PC-9 (cell line): ENCODE results near the gene INPP5B. TPM values are rescaled to one million over a fixed set of nuclear protein-coding genes. Genes with fewer than 3 reads are reported as not detected.

Experiments
- BruUV-seq: library from RNA; stranded (reverse); fragments of 400-500 nt; replicated peaks from 2 replicates; lab custom pipeline; 2021; lab: Mats Ljungman, UMichigan
- CTCF ChIA-PET: fragments of 300-600 bp; sonication (Branson Sonifier 250); formaldehyde crosslinking; loops from one replicate; lab custom pipeline; 2022; ENCODE audit warnings: antibody characterized with exemption; lab: Charles Lee
- POLR2A ChIA-PET: fragments of 300-600 bp; sonication (Branson Sonifier 250); formaldehyde crosslinking; loops from one replicate; lab custom pipeline; 2022; ENCODE audit warnings: antibody characterized with exemption; ENCODE audit not compliant: unreplicated experiment; lab: Charles Lee
- DNase-seq, 2 experiments: peaks; one replicate each; pipeline versions ENCODE4 v3.0.0 to v3.0.0-alpha.2; 2015 to 2022; ENCODE audit warnings: mixed read lengths in 1 of 2
- H2AFZ ChIP-seq: fragments of 200-600 bp; sonication (generic); 2 replicates; pipeline ENCODE4 v1.8.1; 2017; ENCODE audit warnings: antibody characterized with exemption
- H3F3A ChIP-seq: fragments of 200-600 bp; sonication (generic); 2 replicates; pipeline ENCODE4 v1.8.1; 2017; ENCODE audit warnings: antibody characterized with exemption, mild to moderate bottlenecking, low read depth; ENCODE audit not compliant: insufficient read depth
- H3K27ac ChIP-seq: fragments of 200-600 bp; sonication (generic); 2 replicates; pipeline ENCODE4 v1.6.1; 2016; ENCODE audit warnings: mixed run types
- H3K27me3 ChIP-seq: fragments of 200-600 bp; sonication (generic); 2 replicates; pipeline ENCODE4 v1.6.1; 2016; ENCODE audit warnings: low read depth, mixed run types; ENCODE audit not compliant: insufficient read depth
- H3K36me3 ChIP-seq: fragments of 200-600 bp; sonication (generic); 2 replicates; pipeline ENCODE4 v1.6.1; 2016; ENCODE audit warnings: low read depth, mixed run types
- H3K4me1 ChIP-seq: fragments of 200-600 bp; sonication (generic); replicated peaks from 2 replicates; pipeline ENCODE4 v1.6.1; 2016; ENCODE audit warnings: mixed run types; ENCODE audit not compliant: insufficient read depth
- H3K4me2 ChIP-seq: fragments of 200-600 bp; sonication (generic); 2 replicates; pipeline ENCODE4 v1.6.1; 2017; ENCODE audit warnings: mixed run types
- H3K4me3 ChIP-seq: fragments of 200-600 bp; sonication (generic); 2 replicates; pipeline ENCODE4 v1.6.1; 2016; ENCODE audit warnings: mixed run types
- H3K79me2 ChIP-seq: fragments of 200-600 bp; sonication (generic); 2 replicates; pipeline ENCODE4 v1.6.1; 2017; ENCODE audit warnings: low read depth, mixed run types
- H3K9me2 ChIP-seq: fragments of 200-600 bp; sonication (generic); 2 replicates; pipeline ENCODE4 v1.8.1; 2017; ENCODE audit warnings: mild to moderate bottlenecking; ENCODE audit not compliant: insufficient read depth
- H3K9me3 ChIP-seq: fragments of 200-600 bp; sonication (generic); 2 replicates; pipeline ENCODE4 v1.8.1; 2016; ENCODE audit warnings: low read depth; ENCODE audit not compliant: insufficient read depth
- H4K20me1 ChIP-seq: fragments of 200-600 bp; sonication (generic); 2 replicates; pipeline ENCODE4 v1.8.1; 2017; ENCODE audit not compliant: insufficient read depth
- CTCF ChIP-seq: fragments of 200-600 bp; sonication (generic); conservative IDR thresholded peaks from 2 replicates; pipeline ENCODE4 v1.6.1; 2017; ENCODE audit warnings: mixed run types, antibody characterized with exemption, mild to moderate bottlenecking, moderate library complexity
- EZH2 ChIP-seq: fragments of 200-600 bp; sonication (generic); IDR thresholded peaks from 2 replicates; pipeline ENCODE4 v1.8.0; 2017; ENCODE audit warnings: antibody characterized with exemption, low read depth
- intact Hi-C: fragments of 100-400 bp; cut with micrococcal nuclease; formaldehyde crosslinking; loops from one replicate; pipeline ENCODE4 v1.10.0; 2022; ENCODE audit not compliant: unreplicated experiment
- total RNA-seq: library from RNA; stranded (reverse); gene quantifications from 2 replicates; pipeline ENCODE4 v1.2.3, GENCODE V29; 2021

Gene INPP5B
- total RNA-seq, 1 experiment from 2014 or later, result 28.1 TPM

GRCh38 chr1:37931361-37932158 lies 15.3 kb downstream of the INPP5B start:
- ChIA-PET POLR2A (interaction anchor here (0.6 to 1.0 kb wide), 13 partner anchors 8 to 1274 kb away, joined by 3 to 7 read pairs (median 5); partner anchors contain the start of genes C1orf122 and YRDC), CTCF (interaction anchor here (0.6 to 1.3 kb wide), 6 partner anchors 15 to 185 kb away, joined by 3 to 14 read pairs (median 6); no protein-coding TSS in a partner anchor)
- H3K9me3 ChIP-seq, result no peaks in the 10 kb centered on the region
- H3K79me2 ChIP-seq, result peaks cover 36% of the 10 kb centered on the region
- H3K9me2 ChIP-seq, result no peaks in the 10 kb centered on the region
- BruUV-seq, result no TSS peak
- no peaks in the 10 kb centered on the region; the same call in none of the 2 replicates for H4K20me1 ChIP-seq
- intact Hi-C loops, result loop anchor here (2.0 to 5.0 kb wide), 2 partner anchors 39 to 457 kb away; partner anchors contain the start of gene ZC3H12A
- TF ChIP-seq CTCF (no peak), EZH2 (no peak)
- DNase-seq, result peak; percentile 96 to 100
- H2AFZ ChIP-seq, result peak overlapping the region; percentile 77
- H3K4me1 ChIP-seq, result peaks cover 38% of the 10 kb centered on the region
- no peaks in the 10 kb centered on the region; the same call in 1 of the 2 replicates for H3K36me3 ChIP-seq
- peaks cover 36% of the 10 kb centered on the region for H3F3A ChIP-seq
- peak overlapping the region; percentile 28; the same call in 1 of the 2 replicates for H3K27ac ChIP-seq
- H3K4me2 ChIP-seq, result peak overlapping the region; percentile 90
- peak overlapping the region; percentile 78 for H3K4me3 ChIP-seq
- no peaks in the 10 kb centered on the region for H3K27me3 ChIP-seq

GRCh38 chr1:37931102-37931360 lies 15.8 kb downstream of the INPP5B start:
- H3K4me1 ChIP-seq, result peaks cover 38% of the 10 kb centered on the region
- H3K9me3 ChIP-seq, result no peaks in the 10 kb centered on the region
- ChIA-PET CTCF (interaction anchor here (0.6 to 1.3 kb wide), 3 partner anchors 59 to 123 kb away, joined by 3 to 14 read pairs (median 3); no protein-coding TSS in a partner anchor), POLR2A (interaction anchor here (0.6 to 1.0 kb wide), 7 partner anchors 9 to 1274 kb away, joined by 3 to 5 read pairs (median 4); no protein-coding TSS in a partner anchor)
- H3K4me3 ChIP-seq, result peak overlapping the region; percentile 78
- H3K27ac ChIP-seq, result peak overlapping the region; percentile 58
- peak overlapping the region; percentile 73 for H2AFZ ChIP-seq
- TF ChIP-seq EZH2, result no peak
- no peak for TF ChIP-seq CTCF
- no peaks in the 10 kb centered on the region for H3K9me2 ChIP-seq
- BruUV-seq, result TSS peak; percentile 64
- peak overlapping the region; percentile 90 for H3K4me2 ChIP-seq
- DNase-seq, result no peak
- intact Hi-C loops, result loop anchor here (2.0 to 5.0 kb wide), 2 partner anchors 39 to 456 kb away; partner anchors contain the start of gene ZC3H12A
- H4K20me1 ChIP-seq, result no peaks in the 10 kb centered on the region; the same call in none of the 2 replicates
- no peaks in the 10 kb centered on the region; the same call in 1 of the 2 replicates for H3K36me3 ChIP-seq
- peaks cover 36% of the 10 kb centered on the region for H3K79me2 ChIP-seq
- no peaks in the 10 kb centered on the region for H3K27me3 ChIP-seq
- peaks cover 36% of the 10 kb centered on the region for H3F3A ChIP-seq
